K562 (cell line): ENCODE results near the gene MRPL11. TPM values are rescaled to one million over a fixed set of nuclear protein-coding genes. Genes with fewer than 3 reads are reported as not detected.

ENCODE experiments used
- ATF2 ChIP-seq: sonication (generic); formaldehyde crosslinking; IDR thresholded peaks from 2 replicates; pipeline ENCODE4 v1.8.1; 2022; ENCODE audit warnings: missing genetic modification reagents
- CTCF ChIP-seq, 3 experiments: IDR thresholded peaks in 2 of 3; conservative IDR thresholded peaks in 1 of 3; 2 replicates each; pipeline ENCODE4 v1.5.1; 2011 to 2012; ENCODE audit warnings: low read length in 3 of 3, mild to moderate bottlenecking in 3 of 3, control low read depth in 2 of 3, improper control_type of control experiment in 1 of 3, inconsistent platforms in 1 of 3, low read depth in 1 of 3, mixed read lengths in 1 of 3, moderate library complexity in 1 of 3; ENCODE audit not compliant: insufficient read depth in 2 of 3
- FOXA1 ChIP-seq: fragments of 450-650 bp; IDR thresholded peaks from 2 replicates; pipeline ENCODE4 v1.6.1; 2016; ENCODE audit warnings: mild to moderate bottlenecking, borderline replicate concordance
- FOXK1 ChIP-seq: sonication (generic); formaldehyde crosslinking; IDR thresholded peaks from 2 replicates; pipeline ENCODE4 v1.8.0; 2022; ENCODE audit warnings: missing genetic modification reagents, mild to moderate bottlenecking, borderline replicate concordance
- FOXK2 ChIP-seq, 2 experiments: fragments of 450-650 bp; IDR thresholded peaks in 1 of 2; conservative IDR thresholded peaks in 1 of 2; 2 replicates each; pipeline ENCODE4 v1.6.1; 2016; ENCODE audit warnings: low read depth in 2 of 2, mild to moderate bottlenecking in 1 of 2
- NFRKB ChIP-seq: fragments of 450-650 bp; IDR thresholded peaks from 2 replicates; pipeline ENCODE4 v1.6.1; 2016; ENCODE audit warnings: low read depth
- RNF219 ChIP-seq: fragments of 250-450 bp; sonication (Bioruptor Pico); IDR thresholded peaks from 2 replicates; pipeline ENCODE4 v1.5.0; 2022; ENCODE audit warnings: mild to moderate bottlenecking
- SMARCA4 ChIP-seq: fragments of 450-650 bp; IDR thresholded peaks from 2 replicates; pipeline ENCODE4 v1.6.1; 2016
- SMARCE1 ChIP-seq: fragments of 450-650 bp; IDR thresholded peaks from 2 replicates; pipeline ENCODE4 v1.7.1; 2016; ENCODE audit warnings: mild to moderate bottlenecking
- TEAD4 ChIP-seq, 2 experiments: sonication (generic) in 1 of 2; formaldehyde crosslinking in 1 of 2; IDR thresholded peaks; 2 replicates each; pipeline versions ENCODE4 v1.6.1 to v1.8.0; 2012 to 2022; ENCODE audit warnings: borderline replicate concordance in 1 of 2, inconsistent platforms in 1 of 2, low read length in 1 of 2, mild to moderate bottlenecking in 1 of 2, missing genetic modification reagents in 1 of 2
- ZBTB7A ChIP-seq: IDR thresholded peaks from 2 replicates; pipeline ENCODE4 v1.6.1; 2011; ENCODE audit warnings: low read depth, mild to moderate bottlenecking, low read length, moderate library complexity, borderline replicate concordance; ENCODE audit not compliant: control insufficient read depth
- ZNF57 ChIP-seq: fragments of 450-650 bp; formaldehyde crosslinking; IDR thresholded peaks from 2 replicates; pipeline ENCODE4 v1.4.0; 2020; ENCODE audit warnings: mild to moderate bottlenecking, moderate library complexity
- ZNF583 ChIP-seq: fragments of 250-450 bp; sonication (Bioruptor Pico); IDR thresholded peaks from 2 replicates; pipeline ENCODE4 v1.4.0; 2020
- ZNF609 ChIP-seq: sonication (generic); formaldehyde crosslinking; IDR thresholded peaks from 2 replicates; pipeline ENCODE4 v1.8.1; 2023; ENCODE audit warnings: missing genetic modification reagents, mild to moderate bottlenecking, borderline replicate concordance
- polyA plus RNA-seq, 8 experiments: library from polyadenylated mRNA; depleted of rRNA in 4 of 8; stranded (reverse) in 5 of 8; unstranded in 3 of 8; fragments of >200 nt; fragmentation: Nextera tagmentation in 2 of 8; fragmentation: Illumina TruSeq in 1 of 8; extraction: Ambion mirVana in 2 of 8; extraction: Trizol in 1 of 8; gene quantifications; 2 replicates each; pipeline versions ENCODE4 v1.2.1 to v1.2.3, GENCODE V29; 2011 to 2014; ENCODE audit warnings: inconsistent platforms in 1 of 8, missing spikeins in 1 of 8
- total RNA-seq, 7 experiments: library from RNA; depleted of rRNA in 6 of 7; stranded (reverse); fragments of >200 nt in 6 of 7; fragmentation: Illumina TruSeq in 2 of 7; extraction: Trizol in 2 of 7; gene quantifications; 2 replicates each; pipeline versions ENCODE4 v1.2.1 to v1.2.3, GENCODE V29; 2011 to 2021; ENCODE audit warnings: low replicate concordance in 1 of 7

The MRPL11 gene
- total and polyA plus RNA-seq, 9 of the 15 experiments (the other 6 are each of a cell fraction or from before 2014, with no cell fraction given) = 33.0 to 173 (median 91.9) TPM

- TF ChIP-seq CTCF (IDR thresholded peaks at IDR 0.05 in 2 of 3, conservative IDR thresholded peaks at IDR 0.05 in 1 of 3; ENCODE audit: insufficient read depth in 2 of 3, low read depth in 1 of 3, low read length in 3 of 3) = no peak
- TF ChIP-seq SMARCE1 = peak; percentile 37; the same call in 1 of the 2 replicates
- peak; percentile 83; the same call in 1 of the 2 replicates for TF ChIP-seq NFRKB
- TF ChIP-seq ATF2 = no peak
- TF ChIP-seq SMARCA4 = no peak
- peak; percentile 24 for TF ChIP-seq TEAD4 (IDR thresholded peaks at IDR 0.05; ENCODE audit: low read length)
- no peak for TF ChIP-seq TEAD4 (CRISPR knock-in tag; IDR thresholded peaks at IDR 0.05; ENCODE audit: borderline replicate concordance)
- peak in 1 of 2 experiments; percentile 29; a peak in 2 of 4 replicates for TF ChIP-seq FOXK2 (conservative IDR thresholded peaks at IDR 0.05 in 1 of 2, IDR thresholded peaks at IDR 0.05 in 1 of 2; ENCODE audit: low read depth in 2 of 2)
- TF ChIP-seq FOXA1 = no peak
- no peak for TF ChIP-seq ZNF583 (CRISPR knock-in tag)
- no peak for TF ChIP-seq ZNF57 (CRISPR knock-in tag)
- no peak; the same call in 1 of the 2 replicates for TF ChIP-seq ZBTB7A
- no peak for TF ChIP-seq RNF219 (CRISPR knock-in tag)
- no peak for TF ChIP-seq FOXK1 (CRISPR knock-in tag)
- TF ChIP-seq ZNF609 (CRISPR knock-in tag) = peak; percentile 40; the same call in 1 of the 2 replicates
These were observed 41.7 kb upstream of the MRPL11 start, which contains the start of gene DPP3 (continued) for GRCh38 chr11:66480117-66480938.
